Right ventricle myocardium inferior (tissue), 1 donor: Measurements from ENCODE around the gene CCL18. TPM values are rescaled to one million over a fixed set of nuclear protein-coding genes. Genes with fewer than 3 reads are reported as not detected.
"Not testable (repeated sequence)": the region's sequence is repeated elsewhere in the genome, so short reads cannot be mapped to it uniquely, and the experiment has no call there.

ENCODE experiments used
- ATAC-seq: fragments of 200-7000 bp; cut with Tn5 transposase; one replicate; pipeline ENCODE4 v1.9.1; 2020; ENCODE audit warnings: mild to moderate bottlenecking, moderate library complexity
- DNase-seq: peaks from one replicate; pipeline ENCODE4 v3.0.0; 2021; ENCODE audit errors: missing footprints
- intact Hi-C: fragments of 100-400 bp; cut with DNase I; formaldehyde crosslinking; loops from one replicate; pipeline ENCODE4 v1.11.0; 2022
- total RNA-seq: library from RNA; stranded (reverse); fragmentation: NEBNext Ultra II Directional; extraction: Animal tissue kit (Norgen Biotek cat#: 25700); gene quantifications from one replicate; pipeline ENCODE4 v1.2.1, GENCODE V29; 2021
- donor health status: DM: no; HTN: yes; CAD: no; lungs with severe emphysema.

CCL18 gene
- total RNA-seq, 1 donor from 2014 or later: 3.7 TPM

GRCh38 chr17:36068524-36068923 lies 4.5 kb downstream of the CCL18 start:
- ATAC-seq (no peak), DNase-seq (no peak)
- intact Hi-C loops: no loop called here

GRCh38 chr17:36069136-36069535 lies 5.1 kb downstream of the CCL18 start:
- DNase-seq (no peak), ATAC-seq (no peak)
- intact Hi-C loops: no loop called here

- ATAC-seq (no peak), DNase-seq (no peak)
- intact Hi-C loops: loop anchor here (5.0 to 10.0 kb wide), 2 partner anchors 56 to 98 kb away; partner anchors contain the start of gene CCL23
Observed at GRCh38 chr17:36070427-36070826, 6.4 kb downstream of the CCL18 start.

GRCh38 chr17:36071751-36072150 lies 7.7 kb downstream of the CCL18 start:
- DNase-seq (no peak), ATAC-seq (no peak)
- intact Hi-C loops: loop anchor here (5.0 to 10.0 kb wide), 2 partner anchors 57 to 99 kb away; partner anchors contain the start of gene CCL23

GRCh38 chr17:36072431-36073121 lies 8.5 kb downstream of the CCL18 start:
- intact Hi-C loops: loop anchor here (5.0 to 10.0 kb wide), 2 partner anchors 58 to 100 kb away; partner anchors contain the start of gene CCL23
- DNase-seq: peak; percentile 83
- no peak for ATAC-seq

- DNase-seq (no peak), ATAC-seq (no peak)
- intact Hi-C loops: loop anchor here (5.0 to 10.0 kb wide), 2 partner anchors 60 to 102 kb away; partner anchors contain the start of gene CCL23
Observed at GRCh38 chr17:36074365-36074764, 10.3 kb downstream of the CCL18 start.

GRCh38 chr17:36081681-36082471 lies 17.8 kb downstream of the CCL18 start:
- intact Hi-C loops, ATAC-seq: not testable (repeated sequence)

GRCh38 chr17:36082482-36083120 lies 18.5 kb downstream of the CCL18 start:
- DNase-seq, intact Hi-C loops: not testable (repeated sequence)
- ATAC-seq: peak; percentile 89

More at GRCh38 chr17:36081681-36082471, 17.8 kb downstream of the CCL18 start:
- DNase-seq: not testable (repeated sequence)

- intact Hi-C loops, ATAC-seq, DNase-seq: not testable (repeated sequence)
Observed at GRCh38 chr17:36083691-36084090, 19.6 kb downstream of the CCL18 start.

- intact Hi-C loops: no loop called here
Observed at GRCh38 chr17:36085765-36086164, 21.7 kb downstream of the CCL18 start.

GRCh38 chr17:36086791-36087190 lies 22.7 kb downstream of the CCL18 start:
- intact Hi-C loops: no loop called here
- DNase-seq: no peak
- no peak for ATAC-seq

More at GRCh38 chr17:36085765-36086164, 21.7 kb downstream of the CCL18 start:
- peak; percentile 81 for ATAC-seq
- no peak for DNase-seq

- intact Hi-C loops, ATAC-seq, DNase-seq: not testable (repeated sequence)
Observed at GRCh38 chr17:36087471-36087870, 23.4 kb downstream of the CCL18 start.

- DNase-seq, intact Hi-C loops, ATAC-seq: not testable (repeated sequence)
Observed at GRCh38 chr17:36087897-36088572, 24.0 kb downstream of the CCL18 start.

GRCh38 chr17:36088670-36089338 lies 24.7 kb downstream of the CCL18 start:
- intact Hi-C loops: no loop called here
- no peak for DNase-seq
- ATAC-seq: no peak

GRCh38 chr17:36089339-36089865 lies 25.3 kb downstream of the CCL18 start:
- ATAC-seq: no peak
- intact Hi-C loops: no loop called here
- DNase-seq: no peak

- ATAC-seq (peak; percentile 42), DNase-seq (no peak)
- intact Hi-C loops: no loop called here
Observed at GRCh38 chr17:36089888-36090836, 26.1 kb downstream of the CCL18 start, which contains the start of gene CCL3. Gene CCL3 (minus strand): TSS chr17:36090143. CDS start chr17:36090058, 85 bp downstream.

- intact Hi-C loops: no loop called here
- ATAC-seq (no peak), DNase-seq (no peak)
Observed at GRCh38 chr17:36092230-36092629, 28.2 kb downstream of the CCL18 start.
